HEK293 (cell line): ENCODE results near the gene MAP6.

Source experiments
- CTCF ChIA-PET: fragments of 350-600 bp; formaldehyde crosslinking; extraction: SDS; loops from one replicate; lab custom pipeline; 2021; ENCODE audit warnings: antibody characterized with exemption; lab: Yijun Ruan, JAX
- POLR2A ChIA-PET: fragments of 300-600 bp; formaldehyde crosslinking; extraction: SDS; loops from one replicate; lab custom pipeline; 2020; ENCODE audit warnings: antibody characterized with exemption, inconsistent platforms; lab: Yijun Ruan, JAX
- H3K27ac ChIP-seq: fragments of 200-500 bp; sonication (Bioruptor generic); 2 replicates; pipeline ENCODE4 v1.5.1; 2014; ENCODE audit warnings: low read depth, low read length, control low read depth, inconsistent platforms; ENCODE audit errors: extremely low read depth
- H3K36me3 ChIP-seq, 2 experiments: fragments of 200-500 bp in 1 of 2; sonication (Bioruptor generic) in 1 of 2; 1 replicate in 1 of 2; 2 replicates in 1 of 2; pipeline ENCODE4 v1.5.1; 2014 to 2017; ENCODE audit warnings: inconsistent platforms in 2 of 2, low read length in 2 of 2; ENCODE audit not compliant: control insufficient read depth in 2 of 2, insufficient read depth in 1 of 2
- H3K4me1 ChIP-seq: fragments of 200-500 bp; sonication (Bioruptor generic); 2 replicates; pipeline ENCODE4 v1.5.1; 2014; ENCODE audit warnings: mild to moderate bottlenecking, low read length, inconsistent platforms; ENCODE audit not compliant: control insufficient read depth, insufficient read depth
- H3K4me3 ChIP-seq: 2 replicates; pipeline ENCODE4 v1.5.1; 2011; ENCODE audit warnings: low read depth, mild to moderate bottlenecking, control low read depth, low read length, moderate library complexity
- H3K9me3 ChIP-seq: fragments of 200-500 bp; sonication (Bioruptor generic); 2 replicates; pipeline ENCODE4 v1.5.1; 2014; ENCODE audit warnings: low read depth, low read length, inconsistent platforms; ENCODE audit not compliant: control insufficient read depth, insufficient read depth
- ZBTB11 ChIP-seq: fragments of 450-650 bp; formaldehyde crosslinking; conservative IDR thresholded peaks from 2 replicates; pipeline ENCODE4 v1.5.1; 2016; ENCODE audit warnings: low read depth, missing biosample characterization, missing genetic modification characterization
- ZBTB21 ChIP-seq: fragments of 450-650 bp; formaldehyde crosslinking; IDR thresholded peaks from 2 replicates; pipeline ENCODE4 v1.5.1; 2017; ENCODE audit warnings: missing biosample characterization, missing genetic modification characterization
- ZBTB44 ChIP-seq: fragments of 450-650 bp; IDR thresholded peaks from 2 replicates; pipeline ENCODE4 v1.5.1; 2018; ENCODE audit warnings: missing biosample characterization, mild to moderate bottlenecking, missing genetic modification characterization
- ZFP3 ChIP-seq: fragments of 450-650 bp; formaldehyde crosslinking; IDR thresholded peaks from 2 replicates; pipeline ENCODE4 v1.5.1; 2016; ENCODE audit warnings: low read depth, missing biosample characterization, missing genetic modification characterization
- ZNF146 ChIP-seq: fragments of 450-650 bp; formaldehyde crosslinking; IDR thresholded peaks from 2 replicates; pipeline ENCODE4 v1.5.1; 2016; ENCODE audit warnings: missing biosample characterization, missing genetic modification characterization
- ZNF148 ChIP-seq: fragments of 450-650 bp; formaldehyde crosslinking; IDR thresholded peaks from 2 replicates; pipeline ENCODE4 v1.5.0; 2017; ENCODE audit warnings: missing biosample characterization, missing genetic modification characterization, borderline replicate concordance
- ZNF157 ChIP-seq: fragments of 450-650 bp; formaldehyde crosslinking; IDR thresholded peaks from 2 replicates; pipeline ENCODE4 v1.5.1; 2016; ENCODE audit warnings: missing biosample characterization, missing genetic modification characterization
- ZNF311 ChIP-seq: fragments of 450-650 bp; formaldehyde crosslinking; IDR thresholded peaks from 2 replicates; pipeline ENCODE4 v1.5.1; 2017; ENCODE audit warnings: missing biosample characterization, missing genetic modification characterization, borderline replicate concordance
- ZNF449 ChIP-seq: fragments of 450-650 bp; formaldehyde crosslinking; IDR thresholded peaks from 2 replicates; pipeline ENCODE4 v1.5.1; 2017; ENCODE audit warnings: missing biosample characterization, mild to moderate bottlenecking, missing genetic modification characterization, moderate library complexity
- ZNF530 ChIP-seq: fragments of 450-650 bp; formaldehyde crosslinking; IDR thresholded peaks from 2 replicates; pipeline ENCODE4 v1.5.1; 2016; ENCODE audit warnings: low read depth, missing biosample characterization, missing genetic modification characterization
- ZNF555 ChIP-seq: fragments of 450-650 bp; formaldehyde crosslinking; conservative IDR thresholded peaks from 2 replicates; pipeline ENCODE4 v1.5.1; 2017; ENCODE audit warnings: missing biosample characterization, mild to moderate bottlenecking, missing genetic modification characterization, inconsistent platforms
- ZNF785 ChIP-seq: fragments of 450-650 bp; formaldehyde crosslinking; IDR thresholded peaks from 2 replicates; pipeline ENCODE4 v1.5.1; 2016; ENCODE audit warnings: missing biosample characterization, missing genetic modification characterization
- ZNF837 ChIP-seq: fragments of 450-650 bp; formaldehyde crosslinking; IDR thresholded peaks from 2 replicates; pipeline ENCODE4 v1.5.1; 2016; ENCODE audit warnings: missing biosample characterization, missing genetic modification characterization
- TF ChIP-seq, protein P1 (sequence below): fragments of 450-650 bp; formaldehyde crosslinking; IDR thresholded peaks from 2 replicates; pipeline ENCODE4 v1.5.1; 2016; ENCODE audit warnings: missing biosample characterization, missing genetic modification characterization
- TF ChIP-seq, protein P2 (sequence below): fragments of 450-650 bp; formaldehyde crosslinking; IDR thresholded peaks from 2 replicates; pipeline ENCODE4 v1.5.1; 2016; ENCODE audit warnings: missing biosample characterization, missing genetic modification characterization
- TF ChIP-seq, protein P3 (sequence below): fragments of 450-650 bp; formaldehyde crosslinking; IDR thresholded peaks from 2 replicates; pipeline ENCODE4 v1.5.1; 2016; ENCODE audit warnings: missing biosample characterization, missing genetic modification characterization

Gene MAP6

GRCh38 chr11:75602951-75603350, 65.9 kb downstream of the MAP6 start:
- no peaks in the 10 kb centered on the region for H3K4me1 ChIP-seq
- ChIA-PET CTCF (interaction anchor here (0.5 to 0.7 kb wide), 2 partner anchors 49 to 293 kb away, joined by 3 to 4 read pairs; no protein-coding TSS in a partner anchor), POLR2A (no interaction called here)
- H3K4me3 ChIP-seq: no peak overlapping the region
- no peak overlapping the region for H3K27ac ChIP-seq
- TF ChIP-seq ZNF837 (tag by site-specific recombination) (no peak), ZNF311 (no peak), ZFP3 (tag by site-specific recombination) (no peak), ZBTB44 (tag by site-specific recombination) (no peak), ZNF157 (no peak), ZBTB21 (no peak), ZNF785 (tag by site-specific recombination) (no peak), ZNF530 (tag by site-specific recombination) (no peak), ZNF449 (tag by site-specific recombination) (no peak), ZNF146 (tag by site-specific recombination) (no peak), ZBTB11 (tag by site-specific recombination) (no peak), ZNF148 (tag by site-specific recombination) (no peak), ZNF555 (tag by site-specific recombination) (no peak)
- TF ChIP-seq, protein P1, sequence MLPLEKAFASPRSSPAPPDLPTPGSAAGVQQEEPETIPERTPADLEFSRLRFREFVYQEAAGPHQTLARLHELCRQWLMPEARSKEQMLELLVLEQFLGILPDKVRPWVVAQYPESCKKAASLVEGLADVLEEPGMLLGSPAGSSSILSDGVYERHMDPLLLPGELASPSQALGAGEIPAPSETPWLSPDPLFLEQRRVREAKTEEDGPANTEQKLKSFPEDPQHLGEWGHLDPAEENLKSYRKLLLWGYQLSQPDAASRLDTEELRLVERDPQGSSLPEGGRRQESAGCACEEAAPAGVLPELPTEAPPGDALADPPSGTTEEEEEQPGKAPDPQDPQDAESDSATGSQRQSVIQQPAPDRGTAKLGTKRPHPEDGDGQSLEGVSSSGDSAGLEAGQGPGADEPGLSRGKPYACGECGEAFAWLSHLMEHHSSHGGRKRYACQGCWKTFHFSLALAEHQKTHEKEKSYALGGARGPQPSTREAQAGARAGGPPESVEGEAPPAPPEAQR: no peak
- TF ChIP-seq, protein P2, sequence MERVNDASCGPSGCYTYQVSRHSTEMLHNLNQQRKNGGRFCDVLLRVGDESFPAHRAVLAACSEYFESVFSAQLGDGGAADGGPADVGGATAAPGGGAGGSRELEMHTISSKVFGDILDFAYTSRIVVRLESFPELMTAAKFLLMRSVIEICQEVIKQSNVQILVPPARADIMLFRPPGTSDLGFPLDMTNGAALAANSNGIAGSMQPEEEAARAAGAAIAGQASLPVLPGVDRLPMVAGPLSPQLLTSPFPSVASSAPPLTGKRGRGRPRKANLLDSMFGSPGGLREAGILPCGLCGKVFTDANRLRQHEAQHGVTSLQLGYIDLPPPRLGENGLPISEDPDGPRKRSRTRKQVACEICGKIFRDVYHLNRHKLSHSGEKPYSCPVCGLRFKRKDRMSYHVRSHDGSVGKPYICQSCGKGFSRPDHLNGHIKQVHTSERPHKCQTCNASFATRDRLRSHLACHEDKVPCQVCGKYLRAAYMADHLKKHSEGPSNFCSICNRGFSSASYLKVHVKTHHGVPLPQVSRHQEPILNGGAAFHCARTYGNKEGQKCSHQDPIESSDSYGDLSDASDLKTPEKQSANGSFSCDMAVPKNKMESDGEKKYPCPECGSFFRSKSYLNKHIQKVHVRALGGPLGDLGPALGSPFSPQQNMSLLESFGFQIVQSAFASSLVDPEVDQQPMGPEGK (tag by site-specific recombination): no peak
- TF ChIP-seq, protein P3, sequence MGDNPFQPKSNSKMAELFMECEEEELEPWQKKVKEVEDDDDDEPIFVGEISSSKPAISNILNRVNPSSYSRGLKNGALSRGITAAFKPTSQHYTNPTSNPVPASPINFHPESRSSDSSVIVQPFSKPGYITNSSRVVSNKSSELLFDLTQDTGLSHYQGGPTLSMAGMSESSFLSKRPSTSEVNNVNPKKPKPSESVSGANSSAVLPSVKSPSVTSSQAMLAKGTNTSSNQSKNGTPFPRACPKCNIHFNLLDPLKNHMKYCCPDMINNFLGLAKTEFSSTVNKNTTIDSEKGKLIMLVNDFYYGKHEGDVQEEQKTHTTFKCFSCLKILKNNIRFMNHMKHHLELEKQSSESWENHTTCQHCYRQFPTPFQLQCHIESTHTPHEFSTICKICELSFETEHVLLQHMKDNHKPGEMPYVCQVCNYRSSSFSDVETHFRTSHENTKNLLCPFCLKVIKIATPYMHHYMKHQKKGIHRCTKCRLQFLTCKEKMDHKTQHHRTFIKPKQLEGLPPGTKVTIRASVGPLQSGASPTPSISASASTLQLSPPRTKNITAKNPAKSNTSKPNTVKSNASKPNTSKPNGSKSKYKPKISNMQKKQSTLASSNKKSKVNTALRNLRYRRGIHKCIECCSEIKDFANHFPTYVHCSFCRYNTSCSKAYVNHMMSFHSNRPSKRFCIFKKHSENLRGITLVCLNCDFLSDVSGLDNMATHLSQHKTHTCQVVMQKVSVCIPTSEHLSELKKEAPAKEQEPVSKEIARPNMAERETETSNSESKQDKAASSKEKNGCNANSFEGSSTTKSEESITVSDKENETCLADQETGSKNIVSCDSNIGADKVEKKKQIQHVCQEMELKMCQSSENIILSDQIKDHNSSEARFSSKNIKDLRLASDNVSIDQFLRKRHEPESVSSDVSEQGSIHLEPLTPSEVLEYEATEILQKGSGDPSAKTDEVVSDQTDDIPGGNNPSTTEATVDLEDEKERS: no peak
- H3K36me3 ChIP-seq: no peaks in the 10 kb centered on the region
- H3K9me3 ChIP-seq: no peaks in the 10 kb centered on the region
